ENCODE measurements around the gene CSMD2. TPM values are rescaled to one million over a fixed set of nuclear protein-coding genes. Genes with fewer than 3 reads are reported as not detected.

The CSMD2 gene
- total RNA-seq, 1 donor from 2014 or later = 0.70 TPM

GRCh38 chr1:33656467-33657005, 508.5 kb downstream of the CSMD2 start:
- no peak for DNase-seq (ENCODE audit: low spot score)
- intact Hi-C loops (cut with DNase I) = no loop called here

GRCh38 chr1:33655496-33655895, 509.5 kb downstream of the CSMD2 start:
- intact Hi-C loops (cut with DNase I) = no loop called here

GRCh38 chr1:33654267-33654834, 510.7 kb downstream of the CSMD2 start:
- intact Hi-C loops (cut with DNase I) = no loop called here
- DNase-seq (ENCODE audit: low spot score) = no peak

More at GRCh38 chr1:33655496-33655895, 509.5 kb downstream of the CSMD2 start:
- no peak for DNase-seq (ENCODE audit: low spot score)

DNA sequence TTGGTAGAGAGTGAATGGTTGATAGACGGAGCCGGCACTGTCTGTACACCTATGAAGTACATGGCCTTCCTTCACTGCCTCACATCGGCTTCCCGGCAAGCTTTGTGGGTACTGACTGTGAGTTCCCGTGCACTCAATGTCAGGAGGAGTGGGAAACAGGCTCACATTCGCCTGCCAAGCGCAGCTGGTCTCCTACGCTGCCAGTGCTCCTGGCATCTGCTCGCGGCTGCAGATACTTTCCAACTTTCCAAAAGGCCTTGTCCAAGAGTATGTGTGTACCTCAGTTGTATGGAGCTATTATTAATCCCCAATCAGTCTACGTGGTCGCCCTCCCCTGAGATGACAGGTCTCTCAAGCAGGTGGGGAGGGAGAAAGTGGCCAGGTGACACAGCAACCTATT, 511.8 kb downstream of the CSMD2 start:
- no peak for DNase-seq (ENCODE audit: low spot score)
- intact Hi-C loops (cut with DNase I) = no loop called here

- intact Hi-C loops (cut with DNase I) = no loop called here
- no peak for DNase-seq (ENCODE audit: low spot score)
These were observed 514.3 kb downstream of the CSMD2 start for GRCh38 chr1:33650708-33651107.

- intact Hi-C loops (cut with DNase I) = no loop called here
- no peak for DNase-seq (ENCODE audit: low spot score)
These were observed 515.3 kb downstream of the CSMD2 start for GRCh38 chr1:33649759-33650158.

DNA sequence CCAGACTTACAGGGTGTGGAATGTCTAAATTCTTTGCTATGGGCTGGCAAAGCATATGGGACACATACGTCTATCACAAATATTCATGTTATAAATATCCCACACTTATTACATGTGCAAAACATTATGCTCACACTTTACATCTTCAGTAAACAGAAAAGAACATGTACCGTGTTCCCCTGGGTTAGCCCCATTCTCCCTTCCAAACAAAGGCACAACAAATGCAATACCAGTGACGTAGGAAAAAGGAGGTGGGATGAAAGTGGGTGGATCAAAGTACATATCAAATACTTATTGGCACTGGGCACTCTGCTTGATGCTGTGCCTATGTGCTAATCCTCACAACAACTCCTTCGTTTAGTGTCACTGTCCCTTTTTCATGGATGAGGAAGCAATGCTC, 521.8 kb downstream of the CSMD2 start:
- no peak for DNase-seq (ENCODE audit: low spot score)
- intact Hi-C loops (cut with DNase I) = loop anchor here (5.0 kb wide), 1 partner anchor 954 kb away; no protein-coding TSS in a partner anchor

DNA sequence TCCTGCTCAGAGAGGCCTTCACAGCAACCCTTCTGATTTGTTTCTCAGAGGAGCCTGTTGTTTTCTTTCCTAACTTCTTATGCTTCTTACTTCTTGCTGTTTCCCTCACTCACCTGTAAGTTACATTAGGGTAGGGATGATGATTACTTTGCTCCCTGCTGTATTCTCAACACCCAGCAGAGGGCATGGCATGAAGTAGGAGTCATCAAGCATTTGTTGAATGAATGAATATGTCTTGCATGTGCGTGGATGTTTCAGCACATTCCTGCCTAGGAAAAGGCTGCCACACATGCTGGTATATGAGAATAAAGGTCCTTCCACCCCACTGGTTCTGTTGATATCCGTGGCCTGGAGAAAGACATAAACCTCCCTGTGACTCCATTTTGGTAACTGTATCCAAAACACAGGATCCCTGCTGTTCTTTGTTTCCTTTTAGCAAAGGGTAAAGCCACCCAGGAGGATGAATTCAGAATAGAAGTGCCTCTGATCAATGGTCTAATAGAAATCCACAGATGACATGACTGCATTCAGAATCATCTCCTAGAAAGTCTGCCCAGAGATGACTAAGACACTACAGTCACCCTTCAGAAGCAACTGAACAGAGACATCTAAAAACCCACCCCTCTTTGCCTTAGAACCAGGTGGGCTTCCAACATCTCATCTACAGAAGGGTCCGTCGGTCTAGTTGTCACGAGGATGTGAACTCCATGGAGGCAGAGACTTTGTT, 523.8 kb downstream of the CSMD2 start:
- no peak for DNase-seq (ENCODE audit: low spot score)
- intact Hi-C loops (cut with DNase I) = loop anchor here (5.0 kb wide), 1 partner anchor 956 kb away; no protein-coding TSS in a partner anchor

DNA sequence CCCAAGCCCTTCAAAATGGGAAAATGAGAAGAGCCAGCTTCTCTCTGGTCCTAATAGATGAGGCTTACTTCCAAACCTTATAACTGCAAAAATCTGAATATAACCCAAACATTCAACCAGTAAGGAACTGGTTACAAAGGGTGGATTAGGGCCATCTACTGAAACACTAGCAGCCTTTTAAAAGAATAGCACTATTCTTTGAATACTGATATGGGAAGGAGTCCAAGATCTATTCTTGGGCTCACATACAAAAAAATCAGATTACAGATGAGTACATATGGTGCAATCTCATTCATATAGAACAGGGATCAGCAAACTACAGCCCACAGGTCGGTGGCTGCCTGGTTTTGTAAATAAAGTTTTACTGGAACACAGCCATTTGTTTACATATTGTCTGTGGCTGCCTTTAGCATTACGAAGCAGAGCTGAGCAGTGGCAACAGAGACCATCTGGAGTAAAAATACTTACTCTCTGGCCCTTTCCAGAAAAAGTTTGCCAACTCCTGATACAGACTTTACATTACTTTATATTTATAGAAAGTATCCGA, 524.8 kb downstream of the CSMD2 start:
- intact Hi-C loops (cut with DNase I) = loop anchor here (5.0 kb wide), 1 partner anchor 957 kb away; no protein-coding TSS in a partner anchor
- DNase-seq (ENCODE audit: low spot score) = no peak

GRCh38 chr1:33637846-33638440, 527.1 kb downstream of the CSMD2 start:
- no peak for DNase-seq (ENCODE audit: low spot score)
- intact Hi-C loops (cut with DNase I) = loop anchor here (5.0 kb wide), 1 partner anchor 529 kb away; the partner anchor contains the start of gene CSMD2

GRCh38 chr1:33636209-33636608, 528.8 kb downstream of the CSMD2 start:
- intact Hi-C loops (cut with DNase I) = loop anchor here (5.0 kb wide), 1 partner anchor 531 kb away; the partner anchor contains the start of gene CSMD2
- DNase-seq (ENCODE audit: low spot score) = no peak

DNA sequence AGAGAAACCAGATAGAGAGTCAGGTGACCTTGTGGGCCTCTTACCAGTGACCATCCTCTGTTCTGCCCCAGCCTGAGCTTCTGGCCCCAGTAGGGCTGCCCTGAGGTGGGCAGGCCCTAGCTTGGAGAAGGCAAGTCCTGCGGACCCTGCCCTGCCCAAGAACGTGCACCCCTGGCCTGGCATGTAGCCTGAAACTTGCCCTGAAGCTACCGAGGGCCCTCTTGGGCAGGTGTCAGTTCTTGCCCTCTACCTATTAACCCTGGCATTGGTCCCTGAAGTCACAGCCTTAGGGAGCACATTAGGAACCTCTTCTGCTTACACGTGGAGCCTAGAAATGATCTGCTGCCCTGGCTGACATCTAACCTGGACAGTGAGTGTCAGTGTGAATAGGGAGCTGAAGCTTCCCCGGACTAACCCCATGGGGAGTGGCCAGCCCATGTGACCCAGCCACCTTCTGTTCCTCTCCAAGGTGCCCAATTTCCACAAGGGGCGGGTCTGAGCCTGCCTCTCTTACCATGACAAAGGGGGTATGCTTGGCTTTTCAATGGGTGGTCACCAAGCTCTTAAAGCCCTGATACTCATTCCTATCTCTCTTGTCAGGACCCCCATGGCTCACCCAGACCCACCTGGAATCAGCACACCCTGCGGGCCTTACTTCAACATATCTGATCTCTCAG, 529.6 kb downstream of the CSMD2 start:
- DNase-seq (ENCODE audit: low spot score) = no peak
- intact Hi-C loops (cut with DNase I) = loop anchor here (5.0 kb wide), 1 partner anchor 532 kb away; the partner anchor contains the start of gene CSMD2

GRCh38 chr1:33634806-33635205, 530.2 kb downstream of the CSMD2 start:
- no peak for DNase-seq (ENCODE audit: low spot score)

GRCh38 chr1:33634143-33634542, 530.9 kb downstream of the CSMD2 start:
- no peak for DNase-seq (ENCODE audit: low spot score)
- intact Hi-C loops (cut with DNase I) = loop anchor here (5.0 kb wide), 1 partner anchor 1108 kb away; no protein-coding TSS in a partner anchor

More at GRCh38 chr1:33634806-33635205, 530.2 kb downstream of the CSMD2 start:
- intact Hi-C loops (cut with DNase I) = loop anchor here (5.0 kb wide), 2 partner anchors 532 to 1107 kb away; partner anchors contain the start of gene CSMD2

DNA sequence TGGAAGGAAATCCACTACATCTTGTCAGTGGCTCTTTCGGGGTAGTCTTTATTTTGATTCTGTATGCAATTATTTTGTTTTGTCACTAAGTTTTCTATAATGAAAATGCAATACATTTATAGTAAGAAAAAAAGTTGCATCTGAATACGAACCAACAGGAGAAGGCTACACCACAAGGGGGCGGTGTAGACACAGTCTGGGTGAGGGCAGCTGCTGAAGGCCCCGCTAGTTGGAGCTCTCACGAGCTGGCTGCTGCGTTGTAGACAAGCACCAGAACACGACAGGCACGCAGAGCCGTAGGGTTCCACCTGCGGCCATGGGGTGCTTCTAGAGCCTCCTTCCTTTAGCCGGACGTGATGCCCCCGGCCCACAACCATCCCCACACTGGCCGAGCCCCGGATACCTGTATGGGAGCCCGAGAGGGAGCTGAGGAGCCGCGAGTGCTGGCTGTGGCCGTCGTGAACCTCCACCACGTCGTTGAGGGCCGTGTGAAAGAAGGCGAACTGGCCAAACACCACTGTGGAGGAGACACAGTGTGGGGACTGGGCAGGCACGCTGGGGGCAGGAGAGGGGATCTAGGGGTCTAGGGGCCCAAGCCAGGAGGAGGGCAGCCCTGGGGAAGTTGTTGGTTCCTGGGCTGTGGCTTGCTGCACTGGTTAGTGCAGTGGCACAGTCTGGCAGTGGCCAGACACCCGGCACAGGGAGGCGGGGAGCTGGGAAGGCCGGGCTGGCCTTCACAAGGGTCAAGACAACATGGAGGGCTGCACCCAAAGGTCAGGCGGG, 531.8 kb downstream of the CSMD2 start:
- peak; percentile 91 for DNase-seq (ENCODE audit: low spot score)
- intact Hi-C loops (cut with DNase I) = loop anchor here (5.0 kb wide), 1 partner anchor 1109 kb away; no protein-coding TSS in a partner anchor

- intact Hi-C loops (cut with DNase I) = loop anchor here (5.0 kb wide), 1 partner anchor 1112 kb away; no protein-coding TSS in a partner anchor
- no peak for DNase-seq (ENCODE audit: low spot score)
These were observed 534.3 kb downstream of the CSMD2 start for GRCh38 chr1:33630686-33631085.

DNA sequence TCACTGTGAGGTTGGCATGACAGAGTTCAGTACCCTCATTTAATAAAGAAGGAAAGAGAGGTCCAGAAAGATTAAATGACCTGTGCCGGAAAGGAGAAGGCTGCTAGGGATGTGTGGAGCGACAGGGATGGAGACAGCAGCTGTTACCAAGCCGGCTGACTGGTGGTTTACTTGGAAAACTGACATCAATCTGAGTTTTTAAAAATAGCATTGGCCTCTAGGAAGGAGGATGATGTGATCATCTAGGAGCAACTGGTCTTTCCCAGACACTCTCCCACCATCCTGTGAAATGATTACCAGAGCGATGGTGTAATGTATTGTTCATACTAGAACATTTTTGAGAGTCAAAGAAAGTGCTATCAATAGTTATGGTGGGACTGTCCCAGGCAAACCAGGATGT, 538.2 kb downstream of the CSMD2 start:
- DNase-seq (ENCODE audit: low spot score) = no peak
- intact Hi-C loops (cut with DNase I) = no loop called here
